Activated effector memory CD4-positive, alpha-beta T cell treated with anti-CD3 and anti-CD28 coated beads, Interleukin-2, amount 50 U/mL, for 16 hours (primary cell): ENCODE measurements around the gene ALG3.
A peak's percentile ranks its signal among the peaks of the same experiment; 100 is the strongest.
"Not testable (repeated sequence)": the region's sequence is repeated elsewhere in the genome, so short reads cannot be mapped to it uniquely, and the experiment has no call there.

Experiments used
- DNase-seq: peaks from one replicate; pipeline ENCODE4 v3.0.0-alpha.2; 2020

ALG3 gene

GRCh38 chr3:184248454-184249411, at the start of gene ALG3:
ALG3 (minus strand) TSS chr3:184248962; CDS start chr3:184248940, 22 bp downstream.
- peak; percentile 96 for DNase-seq

GRCh38 chr3:184296616-184297015, 47.9 kb upstream of the ALG3 start:
- no peak for DNase-seq

GRCh38 chr3:184295771-184296170, 47.0 kb upstream of the ALG3 start:
- no peak for DNase-seq

- no peak for DNase-seq
Measured at GRCh38 chr3:184291738-184292445, 43.1 kb upstream of the ALG3 start.

GRCh38 chr3:184291044-184291737, 42.4 kb upstream of the ALG3 start:
- no peak for DNase-seq

GRCh38 chr3:184290331-184290730, 41.6 kb upstream of the ALG3 start:
- no peak for DNase-seq

- DNase-seq = peak; percentile 87
Measured at GRCh38 chr3:184289426-184289938, 40.7 kb upstream of the ALG3 start.

- no peak for DNase-seq
Measured at GRCh38 chr3:184284696-184285095, 35.9 kb upstream of the ALG3 start.

- DNase-seq = no peak
Measured at GRCh38 chr3:184283681-184284080, 34.9 kb upstream of the ALG3 start.

- DNase-seq = no peak
Measured at GRCh38 chr3:184282941-184283340, 34.2 kb upstream of the ALG3 start.

- DNase-seq = no peak
Measured at GRCh38 chr3:184277366-184277765, 28.6 kb upstream of the ALG3 start.

GRCh38 chr3:184275961-184276910, 27.5 kb upstream of the ALG3 start, which contains the start of gene ECE2:
ECE2 (plus strand) TSS chr3:184276022; CDS start chr3:184276154, 132 bp downstream.
- DNase-seq = no peak

GRCh38 chr3:184275381-184275701, 26.6 kb upstream of the ALG3 start:
- no peak for DNase-seq

- DNase-seq = no peak
Measured at GRCh38 chr3:184272269-184272668, 23.5 kb upstream of the ALG3 start.

- not testable (repeated sequence) for DNase-seq
Measured at GRCh38 chr3:184267249-184267648, 18.5 kb upstream of the ALG3 start.

- DNase-seq = no peak
Measured at GRCh38 chr3:184262764-184263179, 14.0 kb upstream of the ALG3 start.

- peak; percentile 72 for DNase-seq
Measured at GRCh38 chr3:184261854-184262763, 13.3 kb upstream of the ALG3 start.

- DNase-seq = peak; percentile 85
Measured at GRCh38 chr3:184261270-184261853, 12.6 kb upstream of the ALG3 start, which contains the start of gene CAMK2N2. CAMK2N2 (minus strand) TSS chr3:184261553; CDS start chr3:184261285, 268 bp downstream.

- DNase-seq = peak; percentile 67
Measured at GRCh38 chr3:184260724-184261269, 12.0 kb upstream of the ALG3 start.
